HG03196 (cell line): ENCODE data around the gene CTTNBP2NL.
"Not testable (repeated sequence)": the region's sequence is repeated elsewhere in the genome, so short reads cannot be mapped to it uniquely, and the experiment has no call there.

ENCODE experiments used
- ATAC-seq: cut with Tn5 transposase; IDR thresholded peaks from one replicate; pipeline ENCODE4 v1.9.1; 2021; ENCODE audit not compliant: unreplicated experiment

Gene CTTNBP2NL

GRCh38 chr1:112460615-112461014, 64.6 kb downstream of the CTTNBP2NL start:
- no peak for ATAC-seq

DNA sequence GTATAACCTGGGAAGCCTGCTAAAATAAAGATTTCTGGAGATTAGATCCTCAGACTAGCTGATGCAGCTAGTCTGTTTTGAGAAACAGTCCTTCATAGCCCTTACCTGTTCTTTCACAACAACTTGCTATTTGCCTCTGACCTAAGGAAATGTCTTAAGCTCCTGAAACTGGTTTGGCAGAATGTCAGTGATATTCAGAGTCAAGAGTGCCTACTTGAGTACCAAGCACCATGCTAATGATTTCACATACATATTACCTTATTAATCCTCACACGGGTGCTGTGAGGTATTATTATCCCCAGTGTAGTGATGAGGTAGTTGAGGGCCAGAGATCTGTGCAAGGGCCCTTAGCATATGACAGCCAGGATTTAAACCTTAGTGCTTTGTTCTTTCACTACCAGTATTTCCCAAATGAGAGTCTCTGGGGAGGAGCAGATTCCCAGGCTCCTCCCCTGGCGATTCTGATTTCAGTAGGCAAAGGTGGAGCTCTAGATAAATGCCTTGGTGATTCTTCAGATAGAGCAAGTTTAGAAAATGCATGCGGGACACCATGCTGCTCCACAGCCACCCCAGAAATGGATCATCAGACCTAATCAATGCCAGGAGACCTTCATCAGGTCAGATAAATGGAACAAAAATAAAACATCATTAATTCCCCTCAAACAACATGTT, 65.3 kb downstream of the CTTNBP2NL start:
- no peak for ATAC-seq

DNA sequence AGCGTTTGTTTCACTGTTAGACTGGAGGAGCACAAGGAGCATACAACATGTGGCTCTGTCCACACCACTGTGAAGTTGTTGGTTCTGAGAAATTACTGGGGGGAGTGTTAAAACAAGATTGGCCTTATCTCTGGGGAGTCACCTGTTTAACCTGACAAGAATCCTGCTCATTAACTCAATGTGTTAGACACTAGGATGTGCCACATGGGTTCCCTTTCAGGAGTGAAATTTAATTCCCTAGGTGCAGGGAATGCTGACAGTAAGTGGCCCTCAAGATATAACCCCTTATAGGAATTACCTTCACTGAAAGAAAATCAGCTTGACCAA, 66.9 kb downstream of the CTTNBP2NL start:
- ATAC-seq: no peak

- ATAC-seq: no peak
Observed at GRCh38 chr1:112464501-112464900, 68.5 kb downstream of the CTTNBP2NL start.

DNA sequence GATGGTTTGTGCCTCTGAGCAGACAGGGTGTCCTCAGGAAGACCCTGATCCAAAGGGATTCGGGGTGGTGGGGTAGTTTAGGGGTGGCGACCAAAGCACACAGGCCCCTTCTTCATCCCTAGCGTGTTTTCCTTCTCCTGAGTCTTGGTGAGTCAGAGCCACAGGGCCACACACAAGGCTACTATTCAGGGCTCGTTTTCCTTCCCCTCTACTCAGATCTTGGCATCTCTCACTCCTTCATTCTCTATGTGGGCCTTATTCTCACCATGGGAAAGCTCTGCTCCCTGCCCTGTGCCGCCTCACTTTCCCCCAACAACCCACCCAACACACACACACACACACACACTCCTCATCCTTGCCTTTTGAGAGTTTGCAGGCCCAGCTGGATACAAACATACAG, 69.1 kb downstream of the CTTNBP2NL start:
- no peak for ATAC-seq

GRCh38 chr1:112466078-112466660, 70.2 kb downstream of the CTTNBP2NL start:
- peak; percentile 92 for ATAC-seq

DNA sequence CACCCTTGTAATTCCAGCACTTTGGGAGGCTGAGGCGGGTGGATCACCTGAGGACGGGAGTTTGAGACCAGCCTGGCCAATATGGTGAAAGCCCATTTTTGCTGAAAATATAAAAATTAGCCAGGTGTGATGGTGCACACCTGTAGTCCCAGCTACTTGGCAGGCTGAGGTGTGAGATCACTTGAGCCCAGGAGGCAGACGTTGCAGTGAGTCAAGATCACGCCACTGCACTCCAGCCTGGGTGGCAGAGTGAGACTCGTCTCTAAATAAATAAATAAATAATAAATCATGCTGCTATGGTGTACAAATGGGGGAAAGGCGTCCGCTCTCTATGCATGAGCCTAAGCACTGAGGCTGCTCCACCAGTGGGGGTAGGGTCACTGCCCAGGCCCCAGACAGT, 74.3 kb downstream of the CTTNBP2NL start:
- not testable (repeated sequence) for ATAC-seq

GRCh38 chr1:112470966-112471365, 75.0 kb downstream of the CTTNBP2NL start:
- ATAC-seq: no peak

- no peak for ATAC-seq
Observed at GRCh38 chr1:112472142-112472541, 76.1 kb downstream of the CTTNBP2NL start.

DNA sequence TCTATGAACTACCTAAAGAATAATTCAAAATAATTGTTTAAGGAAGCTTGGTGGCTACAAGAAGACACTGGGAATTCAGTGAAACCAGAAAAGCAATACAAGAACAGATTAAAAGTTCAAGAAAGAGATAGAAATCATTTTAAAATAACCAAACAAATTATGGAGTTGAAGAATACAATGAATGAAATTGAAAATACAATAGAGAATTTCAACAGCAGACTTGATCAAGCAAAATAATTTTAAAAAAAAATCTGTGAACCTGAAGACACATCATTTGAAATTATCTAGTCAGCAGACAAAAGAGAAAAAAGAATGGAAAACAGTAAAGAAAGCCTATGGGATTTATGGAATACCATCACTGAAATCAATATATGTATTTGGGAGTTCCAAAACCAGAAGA, 81.5 kb downstream of the CTTNBP2NL start:
- ATAC-seq: no peak

DNA sequence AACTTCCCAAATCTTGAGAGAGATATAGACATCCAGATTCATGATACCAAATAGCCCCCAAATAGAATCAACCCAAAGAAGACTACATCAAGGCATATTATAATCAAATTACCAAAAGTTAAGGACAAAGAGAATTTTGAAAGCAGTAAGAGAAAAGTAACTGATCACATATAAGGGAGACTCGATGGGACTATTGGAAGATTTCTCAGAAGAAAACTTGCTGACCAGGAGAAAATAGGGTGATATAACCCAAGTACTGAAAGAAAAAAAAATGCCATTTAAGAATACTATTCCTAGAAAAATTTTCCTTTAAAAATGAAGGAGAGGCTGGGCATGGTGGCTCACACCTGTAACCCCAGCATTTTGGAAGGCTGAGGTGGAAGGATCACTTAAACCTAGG, 82.3 kb downstream of the CTTNBP2NL start:
- no peak for ATAC-seq

DNA sequence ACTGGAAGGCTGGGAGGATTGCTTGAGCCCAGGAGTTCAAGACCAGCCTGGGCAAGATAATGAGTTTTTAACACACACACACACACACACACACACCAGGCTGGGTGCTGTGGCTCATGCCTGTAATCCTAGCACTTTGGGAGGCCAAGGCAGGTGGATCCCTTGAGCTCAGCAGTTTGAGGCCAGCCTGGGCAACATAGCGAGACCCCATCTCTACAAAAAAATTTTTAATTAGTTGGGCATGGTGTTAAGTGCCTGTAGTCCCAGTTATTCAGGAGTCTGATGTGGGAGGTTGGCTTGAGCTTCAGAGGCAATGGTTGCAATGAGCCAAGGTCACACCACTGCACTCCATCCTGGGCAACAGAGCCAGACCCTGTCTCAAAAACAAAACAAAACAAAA, 90.0 kb downstream of the CTTNBP2NL start:
- not testable (repeated sequence) for ATAC-seq

- ATAC-seq: not testable (repeated sequence)
Observed at GRCh38 chr1:112487686-112488085, 91.7 kb downstream of the CTTNBP2NL start.

DNA sequence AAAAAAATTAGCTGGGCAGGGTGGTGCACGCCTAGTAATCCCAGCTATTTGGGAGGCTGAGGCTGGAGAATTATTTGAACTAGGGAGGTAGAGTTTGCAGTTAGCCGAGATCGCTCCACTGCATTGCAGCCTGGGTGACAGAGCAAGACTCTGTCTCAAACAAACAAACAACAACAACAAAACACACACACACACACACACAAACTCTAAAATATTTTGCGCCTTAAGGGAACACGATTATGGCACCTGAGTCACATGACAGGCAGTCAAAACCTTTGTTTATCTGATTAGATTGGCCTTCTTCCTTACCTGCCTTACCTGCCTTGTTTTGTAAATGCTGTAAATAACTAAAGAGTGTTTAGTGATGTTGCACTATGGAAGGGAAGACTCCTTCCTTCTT, 92.1 kb downstream of the CTTNBP2NL start:
- no peak for ATAC-seq

- no peak for ATAC-seq
Observed at GRCh38 chr1:112492076-112492475, 96.1 kb downstream of the CTTNBP2NL start.

- ATAC-seq: no peak
Observed at GRCh38 chr1:112493351-112493750, 97.3 kb downstream of the CTTNBP2NL start.

DNA sequence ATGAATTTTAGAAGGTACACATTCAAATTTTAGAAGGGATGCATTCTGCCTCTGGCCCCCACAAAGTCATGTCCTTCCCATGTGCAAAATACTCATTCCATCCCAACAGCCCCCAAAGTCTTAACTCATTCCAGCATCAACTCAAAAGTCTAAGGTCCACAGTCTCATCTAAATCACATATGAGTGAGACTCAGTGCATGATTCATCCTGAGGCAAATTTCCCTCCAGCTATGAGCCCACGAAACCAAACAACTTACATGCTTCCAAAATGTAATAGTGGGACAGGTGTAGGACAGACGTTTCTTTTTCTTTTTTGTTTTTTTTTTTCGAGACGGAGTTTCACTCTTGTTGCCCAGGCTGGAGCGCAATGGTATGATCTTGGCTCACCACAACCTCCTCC, 100.3 kb downstream of the CTTNBP2NL start:
- no peak for ATAC-seq

DNA sequence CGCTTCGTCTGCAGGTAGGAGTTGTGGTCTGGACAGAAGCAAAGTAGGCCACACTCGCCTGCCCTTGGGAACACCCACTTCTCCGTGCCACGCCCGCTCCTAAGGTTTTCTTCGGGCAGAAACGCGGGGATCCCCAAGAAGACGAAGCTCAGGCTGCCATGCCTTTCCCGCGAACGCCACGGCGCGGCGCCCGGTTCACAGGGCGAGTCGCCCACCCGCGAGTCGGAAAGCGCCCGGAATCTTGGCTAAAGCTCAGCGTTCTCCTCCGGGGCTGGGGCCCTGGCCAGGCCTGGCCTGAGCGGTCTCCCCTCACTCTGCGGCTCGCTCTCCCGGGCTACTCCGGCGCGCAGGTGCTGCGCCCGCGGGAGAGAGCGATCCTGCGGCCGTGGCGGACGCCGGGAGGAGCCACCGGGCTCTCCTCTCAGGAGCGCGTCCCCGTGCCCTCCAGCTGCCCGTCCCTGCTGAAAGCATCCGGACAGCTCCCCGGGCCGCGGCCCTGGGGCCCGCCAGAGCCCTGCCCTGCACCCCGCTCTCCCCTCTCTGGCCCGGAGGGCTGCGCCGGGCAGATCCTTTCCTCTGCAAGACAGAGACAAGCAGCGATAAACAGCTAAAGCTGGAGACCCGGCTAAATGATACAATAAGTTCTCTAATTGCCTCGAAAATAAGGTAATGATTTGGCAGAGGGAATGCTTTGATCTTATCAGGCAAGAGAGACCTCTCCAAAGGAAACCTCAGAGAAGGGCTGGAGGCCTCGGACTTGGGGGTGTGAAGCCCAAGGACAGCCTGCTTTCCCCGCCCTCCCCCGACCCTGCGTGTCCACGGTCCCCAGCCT, 106.0 kb downstream of the CTTNBP2NL start:
- peak; percentile 55 for ATAC-seq

DNA sequence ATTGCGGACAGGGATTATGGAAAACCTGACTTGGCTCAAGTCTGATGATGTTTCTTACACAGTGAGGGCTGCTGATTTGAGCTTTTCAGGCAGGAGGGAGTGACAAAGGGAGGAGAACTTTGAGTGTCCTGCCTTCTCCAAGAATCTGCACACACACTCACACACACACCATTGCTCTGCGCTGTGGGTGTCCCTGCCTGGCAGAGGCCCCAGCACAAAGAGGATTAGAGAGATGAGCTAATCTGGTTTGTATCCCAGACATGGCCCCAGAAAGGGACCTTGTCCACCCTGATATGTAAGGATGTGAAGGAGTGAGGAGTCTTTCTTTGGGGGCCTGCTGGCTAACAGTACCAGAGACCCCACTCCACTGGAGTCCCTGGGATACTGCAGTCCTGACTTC, 106.8 kb downstream of the CTTNBP2NL start:
- no peak for ATAC-seq

GRCh38 chr1:112504001-112504660, 108.1 kb downstream of the CTTNBP2NL start:
- ATAC-seq: no peak

DNA sequence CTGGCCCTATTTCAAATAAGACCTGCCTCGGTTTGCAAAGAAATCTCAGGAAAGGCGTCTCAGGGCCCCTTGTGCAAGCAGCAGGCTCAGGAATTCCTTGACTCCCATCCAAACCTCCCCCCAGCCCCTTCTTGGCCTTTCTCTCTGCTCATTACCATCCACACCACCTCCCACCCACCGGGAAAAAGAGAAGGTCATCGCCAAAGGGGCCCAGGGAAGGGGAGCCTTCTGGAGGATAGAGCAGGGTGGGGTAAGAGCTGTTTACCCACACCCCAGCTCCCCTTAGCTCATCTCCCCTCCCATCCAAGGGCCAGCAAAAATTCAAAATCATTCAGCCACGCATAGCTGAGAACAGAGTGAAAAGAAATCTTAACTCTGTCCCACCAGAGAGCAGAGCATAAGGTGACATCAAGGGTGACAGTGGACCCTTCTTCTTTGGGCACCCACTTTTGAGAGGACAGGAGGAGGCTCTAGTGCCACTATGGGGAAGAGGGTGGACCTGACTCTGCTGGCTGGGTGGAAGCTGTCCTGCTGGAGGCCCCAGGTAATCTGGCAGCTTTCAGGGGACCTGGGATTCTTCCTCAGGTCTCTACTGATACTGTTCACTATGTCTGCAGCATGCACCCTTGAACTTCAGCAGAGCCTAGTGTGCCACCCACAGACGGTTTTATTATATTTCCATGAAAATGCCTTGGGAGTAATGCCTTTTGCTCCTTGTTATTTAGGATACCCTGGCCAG, 108.8 kb downstream of the CTTNBP2NL start:
- no peak for ATAC-seq
